Measurements from ENCODE around the gene MAT2A.

DNA sequence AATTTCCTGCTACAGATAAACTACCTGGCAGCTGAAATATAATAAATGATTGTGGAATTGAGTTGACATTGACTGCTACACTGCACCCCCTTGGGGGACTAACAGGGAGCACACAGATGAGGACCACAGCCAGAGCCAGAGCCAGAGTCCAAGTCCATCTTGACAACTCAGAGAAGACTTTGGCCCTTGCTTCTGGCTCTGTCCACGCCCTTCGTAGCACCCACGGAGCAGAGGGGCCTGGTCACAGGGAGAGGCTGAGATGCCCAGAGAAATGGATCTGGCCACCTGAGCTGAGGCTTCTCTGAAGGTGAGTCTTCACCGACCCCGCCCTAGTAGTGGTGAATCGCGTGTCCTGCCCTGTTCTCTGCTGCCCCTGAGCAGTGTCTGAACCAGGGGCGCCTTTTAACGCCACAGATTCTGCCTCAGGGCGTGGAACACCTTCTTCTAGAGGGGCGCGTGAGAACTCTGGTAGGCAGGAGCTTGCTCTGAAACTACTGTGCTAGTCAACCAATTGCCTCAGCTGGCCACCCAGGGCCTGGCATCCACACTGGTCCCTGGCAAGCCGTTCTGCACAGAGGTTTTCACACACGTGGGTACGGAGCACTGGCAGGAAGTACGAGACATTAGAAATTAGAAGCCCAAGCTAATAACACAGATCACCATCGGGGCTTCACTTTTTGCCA, 35.7 kb upstream of the MAT2A start:
- TF ChIP-seq, protein P1, sequence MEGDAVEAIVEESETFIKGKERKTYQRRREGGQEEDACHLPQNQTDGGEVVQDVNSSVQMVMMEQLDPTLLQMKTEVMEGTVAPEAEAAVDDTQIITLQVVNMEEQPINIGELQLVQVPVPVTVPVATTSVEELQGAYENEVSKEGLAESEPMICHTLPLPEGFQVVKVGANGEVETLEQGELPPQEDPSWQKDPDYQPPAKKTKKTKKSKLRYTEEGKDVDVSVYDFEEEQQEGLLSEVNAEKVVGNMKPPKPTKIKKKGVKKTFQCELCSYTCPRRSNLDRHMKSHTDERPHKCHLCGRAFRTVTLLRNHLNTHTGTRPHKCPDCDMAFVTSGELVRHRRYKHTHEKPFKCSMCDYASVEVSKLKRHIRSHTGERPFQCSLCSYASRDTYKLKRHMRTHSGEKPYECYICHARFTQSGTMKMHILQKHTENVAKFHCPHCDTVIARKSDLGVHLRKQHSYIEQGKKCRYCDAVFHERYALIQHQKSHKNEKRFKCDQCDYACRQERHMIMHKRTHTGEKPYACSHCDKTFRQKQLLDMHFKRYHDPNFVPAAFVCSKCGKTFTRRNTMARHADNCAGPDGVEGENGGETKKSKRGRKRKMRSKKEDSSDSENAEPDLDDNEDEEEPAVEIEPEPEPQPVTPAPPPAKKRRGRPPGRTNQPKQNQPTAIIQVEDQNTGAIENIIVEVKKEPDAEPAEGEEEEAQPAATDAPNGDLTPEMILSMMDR (IDR thresholded peaks at IDR 0.05 in 8 of 11, conservative IDR thresholded peaks at IDR 0.05 in 3 of 11): no peak
- TF ChIP-seq POLR2A (IDR thresholded peaks at IDR 0.05): no peak
